GM12872 (cell line): ENCODE measurements around the gene NOP16.

Source experiments
- TF ChIP-seq, protein P1 (sequence below): IDR thresholded peaks from 3 replicates; pipeline ENCODE4 v1.5.1; 2011; ENCODE audit warnings: low read depth, mild to moderate bottlenecking, low read length, moderate library complexity; ENCODE audit not compliant: insufficient read depth

The NOP16 gene

DNA sequence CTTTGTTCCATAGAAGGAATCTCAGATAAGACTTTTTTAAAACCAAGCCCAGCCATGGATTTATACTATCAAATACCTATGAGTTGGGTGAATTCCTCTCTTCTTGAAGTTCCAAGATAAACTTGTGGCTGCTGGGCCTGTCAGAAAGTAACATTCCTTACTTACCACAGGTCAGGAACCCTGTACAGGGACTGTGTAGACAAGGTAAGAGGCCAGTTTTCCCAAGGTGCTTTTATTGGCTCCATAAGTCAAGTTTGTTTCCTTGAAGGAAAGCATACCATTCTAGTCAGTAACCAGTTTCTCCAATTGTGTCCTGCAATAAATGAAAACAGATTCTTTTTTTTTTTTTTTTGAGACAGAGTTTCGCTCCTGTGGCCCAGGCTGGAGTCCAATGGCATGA, 36.7 kb upstream of the NOP16 start:
- TF ChIP-seq, protein P1, sequence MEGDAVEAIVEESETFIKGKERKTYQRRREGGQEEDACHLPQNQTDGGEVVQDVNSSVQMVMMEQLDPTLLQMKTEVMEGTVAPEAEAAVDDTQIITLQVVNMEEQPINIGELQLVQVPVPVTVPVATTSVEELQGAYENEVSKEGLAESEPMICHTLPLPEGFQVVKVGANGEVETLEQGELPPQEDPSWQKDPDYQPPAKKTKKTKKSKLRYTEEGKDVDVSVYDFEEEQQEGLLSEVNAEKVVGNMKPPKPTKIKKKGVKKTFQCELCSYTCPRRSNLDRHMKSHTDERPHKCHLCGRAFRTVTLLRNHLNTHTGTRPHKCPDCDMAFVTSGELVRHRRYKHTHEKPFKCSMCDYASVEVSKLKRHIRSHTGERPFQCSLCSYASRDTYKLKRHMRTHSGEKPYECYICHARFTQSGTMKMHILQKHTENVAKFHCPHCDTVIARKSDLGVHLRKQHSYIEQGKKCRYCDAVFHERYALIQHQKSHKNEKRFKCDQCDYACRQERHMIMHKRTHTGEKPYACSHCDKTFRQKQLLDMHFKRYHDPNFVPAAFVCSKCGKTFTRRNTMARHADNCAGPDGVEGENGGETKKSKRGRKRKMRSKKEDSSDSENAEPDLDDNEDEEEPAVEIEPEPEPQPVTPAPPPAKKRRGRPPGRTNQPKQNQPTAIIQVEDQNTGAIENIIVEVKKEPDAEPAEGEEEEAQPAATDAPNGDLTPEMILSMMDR = no peak

DNA sequence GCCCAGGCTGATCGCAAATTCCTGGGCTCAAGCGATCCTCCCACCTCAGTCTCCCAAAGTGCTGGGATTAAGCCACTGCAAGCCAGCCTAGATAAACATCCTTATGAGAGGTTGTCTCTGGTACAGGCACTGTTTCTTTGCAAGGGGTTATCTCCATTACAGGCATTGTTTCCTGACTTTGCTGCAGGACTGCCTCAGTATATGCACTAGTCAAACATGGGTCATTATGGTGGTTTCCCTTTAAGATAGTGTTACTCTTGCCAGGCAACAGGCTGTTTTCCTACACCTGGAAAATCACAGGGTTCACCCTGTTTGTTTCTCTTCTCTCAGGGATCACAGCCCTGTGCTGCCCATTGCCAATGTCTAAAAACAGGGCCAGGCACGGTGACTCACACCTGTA, 35.8 kb upstream of the NOP16 start:
- TF ChIP-seq, protein P1 = no peak

GRCh38 chr5:176420972-176421544, 32.7 kb upstream of the NOP16 start:
- TF ChIP-seq, protein P1 = no peak

- TF ChIP-seq, protein P1 = no peak
These were observed 31.7 kb upstream of the NOP16 start for GRCh38 chr5:176420086-176420485.

DNA sequence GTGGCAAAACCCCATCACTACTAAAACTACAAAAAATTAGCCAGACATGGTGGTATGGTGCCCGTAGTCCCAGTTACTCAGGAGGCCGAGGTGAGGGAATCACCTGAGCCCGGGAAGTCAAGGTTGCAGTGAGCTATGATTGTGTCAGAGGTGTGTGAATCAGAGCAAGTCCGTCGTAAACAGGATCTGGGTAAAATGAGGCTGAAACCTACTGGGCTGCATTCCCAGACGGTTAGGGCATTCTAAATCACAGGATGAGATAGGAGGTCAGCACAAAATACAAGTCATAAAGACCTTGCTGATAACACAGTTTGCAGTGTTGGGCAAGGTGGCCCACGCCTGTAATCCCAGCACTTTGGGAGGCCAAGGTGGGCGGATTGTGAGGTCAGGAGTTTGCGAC, 29.9 kb upstream of the NOP16 start:
- TF ChIP-seq, protein P1 = no peak

- TF ChIP-seq, protein P1 = no peak
These were observed 28.6 kb upstream of the NOP16 start for GRCh38 chr5:176416965-176417364.

DNA sequence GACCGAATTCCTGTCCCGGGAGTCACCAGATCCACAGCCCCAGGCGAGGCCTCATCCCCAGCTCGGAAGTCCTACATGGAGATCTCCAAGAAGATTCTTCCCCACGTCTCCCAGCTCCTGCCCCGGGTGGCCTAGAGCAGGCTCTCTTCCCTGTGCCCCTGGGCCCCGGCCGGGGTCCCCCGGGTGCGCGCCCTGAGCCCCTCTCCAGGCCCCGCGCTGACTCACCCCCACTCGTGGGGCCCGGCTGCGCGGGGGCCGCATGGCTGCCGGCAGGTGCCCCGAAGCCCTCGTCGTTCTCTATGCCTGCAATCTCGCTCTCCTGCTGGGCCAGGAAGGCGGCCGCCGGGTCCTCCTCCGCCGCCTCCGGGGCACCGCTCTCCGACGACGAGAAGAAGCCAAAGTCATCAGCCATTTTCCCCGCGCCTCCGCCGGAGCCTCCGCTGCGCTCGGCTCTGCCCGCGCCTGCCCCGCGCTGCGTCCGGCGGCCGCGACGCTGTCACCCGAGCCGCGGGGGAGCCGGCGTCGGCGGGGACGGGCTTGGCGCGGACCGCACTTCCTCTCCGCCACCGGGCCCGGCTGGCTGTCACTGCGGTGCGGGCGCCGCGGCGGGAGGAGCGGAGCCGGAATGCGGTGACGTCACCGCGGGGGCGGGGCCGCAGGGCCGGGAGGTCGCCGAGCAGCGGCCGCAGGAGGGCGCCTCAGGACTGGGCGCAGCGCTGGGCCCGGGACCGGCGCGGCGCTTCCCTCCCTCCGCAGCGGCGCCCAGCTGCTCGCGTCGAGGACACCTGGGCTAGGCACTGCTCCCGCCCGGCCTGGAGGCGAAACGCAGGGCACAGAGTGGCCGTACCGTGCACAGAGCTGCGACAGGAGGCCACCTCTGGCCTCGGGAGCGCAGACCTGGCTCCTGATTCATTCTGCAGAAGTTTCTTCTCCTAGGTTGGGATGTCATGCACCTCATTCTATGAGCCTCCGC, 27.8 kb upstream of the NOP16 start, which contains the start of gene CLTB:
Gene CLTB (minus strand): TSS at position 588 of the 973 bp plus-strand sequence. CDS start 176 bp downstream, at position 412.
- TF ChIP-seq, protein P1 = peak; percentile 64; the same call in 2 of the 3 replicates
